ENCODE results near the gene RESF1.
"Not testable (repeated sequence)": the region's sequence is repeated elsewhere in the genome, so short reads cannot be mapped to it uniquely, and the experiment has no call there.

RESF1 gene

GRCh38 chr12:31931796-31932715, 27.2 kb upstream of the RESF1 start:
- no peak for TF ChIP-seq ZFX (IDR thresholded peaks at IDR 0.05)
- TF ChIP-seq, protein P1, sequence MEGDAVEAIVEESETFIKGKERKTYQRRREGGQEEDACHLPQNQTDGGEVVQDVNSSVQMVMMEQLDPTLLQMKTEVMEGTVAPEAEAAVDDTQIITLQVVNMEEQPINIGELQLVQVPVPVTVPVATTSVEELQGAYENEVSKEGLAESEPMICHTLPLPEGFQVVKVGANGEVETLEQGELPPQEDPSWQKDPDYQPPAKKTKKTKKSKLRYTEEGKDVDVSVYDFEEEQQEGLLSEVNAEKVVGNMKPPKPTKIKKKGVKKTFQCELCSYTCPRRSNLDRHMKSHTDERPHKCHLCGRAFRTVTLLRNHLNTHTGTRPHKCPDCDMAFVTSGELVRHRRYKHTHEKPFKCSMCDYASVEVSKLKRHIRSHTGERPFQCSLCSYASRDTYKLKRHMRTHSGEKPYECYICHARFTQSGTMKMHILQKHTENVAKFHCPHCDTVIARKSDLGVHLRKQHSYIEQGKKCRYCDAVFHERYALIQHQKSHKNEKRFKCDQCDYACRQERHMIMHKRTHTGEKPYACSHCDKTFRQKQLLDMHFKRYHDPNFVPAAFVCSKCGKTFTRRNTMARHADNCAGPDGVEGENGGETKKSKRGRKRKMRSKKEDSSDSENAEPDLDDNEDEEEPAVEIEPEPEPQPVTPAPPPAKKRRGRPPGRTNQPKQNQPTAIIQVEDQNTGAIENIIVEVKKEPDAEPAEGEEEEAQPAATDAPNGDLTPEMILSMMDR (conservative IDR thresholded peaks at IDR 0.05), result no peak
- no peak overlapping the region for H3K27ac ChIP-seq

GRCh38 chr12:31944299-31944698, 14.9 kb upstream of the RESF1 start:
- no peak for TF ChIP-seq ZFX (IDR thresholded peaks at IDR 0.05)
- TF ChIP-seq, protein P1 (conservative IDR thresholded peaks at IDR 0.05), result no peak
- H3K27ac ChIP-seq, result no peak overlapping the region

DNA sequence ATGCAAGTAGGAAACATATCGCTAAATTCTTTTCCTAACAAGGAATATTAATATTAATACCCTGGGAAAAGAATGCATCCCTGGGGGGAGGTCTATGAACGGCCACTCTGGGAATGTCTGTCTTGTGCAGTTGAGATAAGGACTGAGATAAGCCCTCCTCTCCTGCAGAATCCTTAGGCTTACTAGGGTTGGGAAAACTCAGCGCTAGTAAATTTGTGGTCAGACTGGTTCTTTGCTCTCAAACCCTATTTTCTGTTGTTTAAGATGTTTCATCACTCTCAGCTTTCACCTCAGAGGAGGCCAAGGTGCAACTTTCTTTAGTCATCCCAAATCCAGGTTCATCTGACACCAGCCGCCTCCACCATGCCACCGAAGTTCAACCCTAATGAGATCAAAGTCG, 11.2 kb upstream of the RESF1 start:
- TF ChIP-seq, protein P1 (conservative IDR thresholded peaks at IDR 0.05), result no peak
- no peak for TF ChIP-seq ZFX (IDR thresholded peaks at IDR 0.05)
- H3K27ac ChIP-seq, result no peak overlapping the region

GRCh38 chr12:31948697-31949359, 10.4 kb upstream of the RESF1 start:
- H3K27ac ChIP-seq, result not testable (repeated sequence)

DNA sequence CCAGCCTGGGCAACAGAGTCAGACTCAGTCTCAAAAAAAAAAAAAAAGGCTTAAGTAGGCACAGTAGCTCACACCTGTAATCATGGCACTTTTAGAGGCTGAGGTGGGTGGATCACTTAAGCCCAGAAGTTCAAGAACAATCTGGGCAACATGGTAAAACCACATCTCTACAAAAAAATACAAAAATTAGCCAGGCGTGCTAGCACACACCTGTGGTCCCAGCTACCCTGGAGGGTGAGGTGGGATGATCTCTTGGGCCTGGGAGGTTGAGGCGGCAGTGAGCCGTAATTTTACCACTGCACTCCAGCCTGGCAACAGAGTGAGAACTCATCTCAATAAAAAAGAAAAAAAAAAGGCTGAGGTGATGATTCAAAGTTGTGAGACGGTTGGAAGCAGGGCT, 9.1 kb upstream of the RESF1 start:
- H3K27ac ChIP-seq, result no peak overlapping the region
- TF ChIP-seq ZFX (IDR thresholded peaks at IDR 0.05), result no peak
- TF ChIP-seq, protein P1 (conservative IDR thresholded peaks at IDR 0.05), result no peak

- no peak for TF ChIP-seq ZFX (IDR thresholded peaks at IDR 0.05)
- TF ChIP-seq, protein P1 (conservative IDR thresholded peaks at IDR 0.05), result no peak
- H3K27ac ChIP-seq, result no peak overlapping the region
Observed at GRCh38 chr12:31950492-31950891, 8.7 kb upstream of the RESF1 start.

- no peak overlapping the region for H3K27ac ChIP-seq
- TF ChIP-seq ZFX (IDR thresholded peaks at IDR 0.05), result no peak
- TF ChIP-seq, protein P1 (conservative IDR thresholded peaks at IDR 0.05), result no peak
Observed at GRCh38 chr12:31951008-31951407, 8.2 kb upstream of the RESF1 start.

Measured in C4-2B (cell line).